ENCODE data around the gene SYCP2L. TPM values are rescaled to one million over a fixed set of nuclear protein-coding genes. Genes with fewer than 3 reads are reported as not detected.

The SYCP2L gene
- total and polyA plus RNA-seq, 2 donors (not counting 1 experiment from before 2014, with no cell fraction given): 0.19 TPM; not detected in 1

GRCh38 chr6:11006061-11006460 is 119.2 kb downstream of the SYCP2L start:
- H3K27ac ChIP-seq (ENCODE audit: low read length in 2 of 2): no peak overlapping the region
- no peak overlapping the region for H3K4me3 Mint-ChIP-seq
- TF ChIP-seq EZH2 (IDR thresholded peaks at IDR 0.05; ENCODE audit: borderline replicate concordance, insufficient read depth, low read depth, low read length, poor library complexity, severe bottlenecking) (no peak), CTCF (IDR thresholded peaks at IDR 0.05) (no peak)
- no peak overlapping the region for H3K4me3 ChIP-seq (ENCODE audit: control extremely low read depth in 1 of 5, extremely low read depth in 1 of 5, insufficient read depth in 1 of 5, low read depth in 2 of 5, low read length in 4 of 5)
- CTCF ChIA-PET: no interaction called here
- no peak overlapping the region for H3K9ac ChIP-seq (ENCODE audit: low read length)
- no peaks in the 10 kb centered on the region for H3K79me2 ChIP-seq (ENCODE audit: control insufficient read depth, insufficient read depth, low read length)
- DNase-seq (no peak), ATAC-seq (ENCODE audit: low read depth) (no peak)
- intact Hi-C loops (cut with micrococcal nuclease): no loop called here
- H3K36me3 ChIP-seq (replicated peaks in 1 of 2; ENCODE audit: control extremely low read depth in 1 of 2, control insufficient read depth in 1 of 2, extremely low read depth in 1 of 2, insufficient read depth in 2 of 2, low read length in 1 of 2): no peaks in the 10 kb centered on the region
- no peaks in the 10 kb centered on the region for H3K27me3 ChIP-seq (replicated peaks in 1 of 4; ENCODE audit: control extremely low read depth in 1 of 4, control insufficient read depth in 3 of 4, insufficient read depth in 4 of 4, low read length in 3 of 4)
- H3K4me1 ChIP-seq (ENCODE audit: control insufficient read depth in 2 of 2, insufficient read depth in 2 of 2, low read length in 2 of 2): no peaks in the 10 kb centered on the region
- no peak overlapping the region for H3K4me2 ChIP-seq (replicated peaks; ENCODE audit: low read depth, low read length, poor library complexity, severe bottlenecking)
- no peak overlapping the region for H3K27ac Mint-ChIP-seq
- WGBS (ENCODE audit: insufficient coverage): 87% methylated on average over 2 of the region's 4 CpGs
- H3K4me1 Mint-ChIP-seq: no peaks in the 10 kb centered on the region
- H2AFZ ChIP-seq (ENCODE audit: insufficient read depth, low read depth, low read length, poor library complexity, severe bottlenecking): no peak overlapping the region
- no peaks in the 10 kb centered on the region for H3K9me3 Mint-ChIP-seq (ENCODE audit: insufficient read depth)
- H3K27me3 Mint-ChIP-seq: peaks cover 17% of the 10 kb centered on the region
- no peaks in the 10 kb centered on the region for H4K20me1 ChIP-seq (ENCODE audit: control insufficient read depth, insufficient read depth, low read length, poor library complexity, severe bottlenecking)
- peaks cover 0 to 2% (median 0%) of the 10 kb centered on the region in 3 donors for H3K9me3 ChIP-seq (ENCODE audit: control extremely low read depth in 1 of 3, control insufficient read depth in 2 of 3, insufficient read depth in 1 of 3, low read length in 2 of 3)
- POLR2A ChIA-PET: no interaction called here

- no peak overlapping the region for H2AFZ ChIP-seq (ENCODE audit: insufficient read depth, low read depth, low read length, poor library complexity, severe bottlenecking)
- H3K27ac Mint-ChIP-seq: no peak overlapping the region
- WGBS (ENCODE audit: insufficient coverage): 92% methylated on average over 7 of the region's 10 CpGs
- intact Hi-C loops (cut with micrococcal nuclease): no loop called here
- POLR2A ChIA-PET: interaction anchor here (0.6 kb wide), 1 partner anchor 19 kb away, joined by 3 read pairs; no protein-coding TSS in a partner anchor
- H3K27me3 ChIP-seq (replicated peaks in 1 of 4; ENCODE audit: control extremely low read depth in 1 of 4, control insufficient read depth in 3 of 4, insufficient read depth in 4 of 4, low read length in 3 of 4): no peaks in the 10 kb centered on the region
- TF ChIP-seq CTCF (IDR thresholded peaks at IDR 0.05) (no peak), EZH2 (IDR thresholded peaks at IDR 0.05; ENCODE audit: borderline replicate concordance, insufficient read depth, low read depth, low read length, poor library complexity, severe bottlenecking) (no peak)
- H4K20me1 ChIP-seq (ENCODE audit: control insufficient read depth, insufficient read depth, low read length, poor library complexity, severe bottlenecking): no peaks in the 10 kb centered on the region
- no peaks in the 10 kb centered on the region for H3K4me1 Mint-ChIP-seq
- H3K36me3 ChIP-seq (replicated peaks in 1 of 2; ENCODE audit: control extremely low read depth in 1 of 2, control insufficient read depth in 1 of 2, extremely low read depth in 1 of 2, insufficient read depth in 2 of 2, low read length in 1 of 2): no peaks in the 10 kb centered on the region
- no peak overlapping the region for H3K4me3 ChIP-seq (ENCODE audit: control extremely low read depth in 1 of 5, extremely low read depth in 1 of 5, insufficient read depth in 1 of 5, low read depth in 2 of 5, low read length in 4 of 5)
- peaks cover 0 to 2% (median 0%) of the 10 kb centered on the region in 3 donors for H3K9me3 ChIP-seq (ENCODE audit: control extremely low read depth in 1 of 3, control insufficient read depth in 2 of 3, insufficient read depth in 1 of 3, low read length in 2 of 3)
- H3K27me3 Mint-ChIP-seq: peaks cover 11% of the 10 kb centered on the region
- H3K4me2 ChIP-seq (replicated peaks; ENCODE audit: low read depth, low read length, poor library complexity, severe bottlenecking): no peak overlapping the region
- no peak for ATAC-seq (ENCODE audit: low read depth)
- no peak overlapping the region for H3K27ac ChIP-seq (ENCODE audit: low read length in 2 of 2)
- H3K9ac ChIP-seq (ENCODE audit: low read length): no peak overlapping the region
- no peak overlapping the region for H3K4me3 Mint-ChIP-seq
- H3K4me1 ChIP-seq (ENCODE audit: control insufficient read depth in 2 of 2, insufficient read depth in 2 of 2, low read length in 2 of 2): no peaks in the 10 kb centered on the region
- no peak for DNase-seq
- CTCF ChIA-PET: no interaction called here
- no peaks in the 10 kb centered on the region for H3K9me3 Mint-ChIP-seq (ENCODE audit: insufficient read depth)
- H3K79me2 ChIP-seq (ENCODE audit: control insufficient read depth, insufficient read depth, low read length): no peaks in the 10 kb centered on the region
Observed at GRCh38 chr6:11007715-11008608, 121.1 kb downstream of the SYCP2L start.

Measured in B cell (primary cell).